Progenitor cell of endocrine pancreas (in vitro differentiated cells): Measurements from ENCODE around the gene POLR2L. TPM values are rescaled to one million over a fixed set of nuclear protein-coding genes. Genes with fewer than 3 reads are reported as not detected.

Experiments used
- DNase-seq: peaks from one replicate; pipeline ENCODE4 v3.0.0; 2021; ENCODE audit warnings: low spot score; ENCODE audit not compliant: unreplicated experiment
- H3K27ac Mint-ChIP-seq: 2 replicates; pipeline ENCODE4 v1.8.0; 2021; ENCODE audit warnings: mild to moderate bottlenecking, moderate library complexity, mixed read lengths
- H3K27me3 Mint-ChIP-seq: 2 replicates; pipeline ENCODE4 v1.8.0; 2021; ENCODE audit warnings: mixed read lengths
- H3K36me3 Mint-ChIP-seq: 2 replicates; pipeline ENCODE4 v1.8.0; 2022; ENCODE audit warnings: mixed read lengths; ENCODE audit not compliant: insufficient read depth
- H3K4me1 Mint-ChIP-seq: 2 replicates; pipeline ENCODE4 v1.8.0; 2021; ENCODE audit warnings: low read depth, mixed read lengths
- H3K4me3 Mint-ChIP-seq: 2 replicates; pipeline ENCODE4 v1.8.0; 2021; ENCODE audit warnings: low read depth, mild to moderate bottlenecking, moderate library complexity, mixed read lengths
- H3K9me3 Mint-ChIP-seq: 2 replicates; pipeline ENCODE4 v1.8.0; 2021; ENCODE audit warnings: low read depth, mixed read lengths
- total RNA-seq: library from RNA; stranded (reverse); gene quantifications from 2 replicates; pipeline ENCODE4 v1.2.1, GENCODE V29; 2021
- TF ChIP-seq, protein P1 (sequence below): fragments of 200-600 bp; sonication (generic); IDR thresholded peaks from one replicate; pipeline ENCODE4 v1.5.0; 2021; ENCODE audit warnings: antibody characterized with exemption, mild to moderate bottlenecking; ENCODE audit not compliant: unreplicated experiment

Gene POLR2L
- total RNA-seq, 1 donor from 2014 or later, result 97.9 TPM

DNA sequence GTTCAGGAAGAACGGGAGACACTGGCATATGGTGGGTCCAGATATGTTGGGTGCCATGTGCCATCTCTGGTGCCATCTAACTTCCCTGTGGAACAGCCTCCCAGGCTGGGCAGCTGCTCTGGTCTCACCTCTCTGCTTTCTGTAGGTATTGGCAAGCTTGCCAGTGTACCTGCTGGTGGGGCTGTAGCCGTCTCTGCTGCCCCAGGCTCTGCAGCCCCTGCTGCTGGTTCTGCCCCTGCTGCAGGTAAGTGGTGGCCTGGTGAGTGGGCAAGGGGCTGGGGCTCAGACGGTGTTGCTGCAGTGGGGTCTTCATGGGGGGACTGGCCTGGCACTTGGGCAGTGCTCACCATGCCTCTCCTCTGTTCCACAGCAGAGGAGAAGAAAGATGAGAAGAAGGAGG, 29.9 kb downstream of the POLR2L start:
- peaks cover 8% of the 10 kb centered on the region for H3K36me3 Mint-ChIP-seq

DNA sequence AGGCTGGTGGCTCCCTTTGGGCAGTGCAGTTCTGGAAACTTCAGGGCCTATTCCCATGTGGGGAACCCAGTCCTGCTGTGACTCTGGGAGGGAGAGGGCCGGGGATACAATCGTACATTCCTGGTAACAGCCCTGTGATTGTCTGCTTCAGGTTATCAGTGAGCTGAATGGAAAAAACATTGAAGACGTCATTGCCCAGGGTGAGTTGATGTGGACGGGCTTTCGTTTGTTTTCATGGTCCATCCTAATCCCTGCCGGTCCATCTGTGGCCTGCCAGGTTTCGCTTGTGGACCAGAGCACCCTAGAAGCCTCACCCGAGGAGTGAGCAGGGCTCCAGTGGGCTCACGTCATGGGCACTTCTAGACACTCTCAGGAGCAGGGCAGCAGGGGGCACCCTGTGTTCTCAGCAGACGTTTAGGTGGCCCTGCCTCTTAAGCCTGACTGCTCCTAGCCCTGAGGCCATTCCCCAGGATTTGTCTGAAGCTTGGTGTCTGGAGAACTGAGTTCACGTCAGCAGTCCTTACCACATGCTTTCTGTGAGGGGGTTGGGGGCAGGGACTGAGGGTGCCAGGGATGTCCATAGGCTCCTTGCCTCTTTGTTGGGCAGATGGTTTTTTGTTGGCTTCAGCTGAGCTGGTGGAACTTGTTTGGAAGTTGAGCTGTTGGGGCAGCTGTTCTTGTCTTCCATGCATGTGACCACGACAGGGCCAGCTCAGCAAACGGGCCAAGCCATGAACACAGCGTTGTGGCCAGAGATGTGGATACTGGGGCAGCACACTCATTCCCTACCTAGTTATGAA, 30.7 kb downstream of the POLR2L start:
- Mint-ChIP-seq H3K4me1 (peaks cover 15% of the 10 kb centered on the region), H3K27me3 (no peaks in the 10 kb centered on the region), H3K4me3 (peak overlapping the region; percentile 93), H3K36me3 (peaks cover 8% of the 10 kb centered on the region), H3K9me3 (no peaks in the 10 kb centered on the region), H3K27ac (peak overlapping the region; percentile 76)
- no peak for DNase-seq
- TF ChIP-seq, protein P1, sequence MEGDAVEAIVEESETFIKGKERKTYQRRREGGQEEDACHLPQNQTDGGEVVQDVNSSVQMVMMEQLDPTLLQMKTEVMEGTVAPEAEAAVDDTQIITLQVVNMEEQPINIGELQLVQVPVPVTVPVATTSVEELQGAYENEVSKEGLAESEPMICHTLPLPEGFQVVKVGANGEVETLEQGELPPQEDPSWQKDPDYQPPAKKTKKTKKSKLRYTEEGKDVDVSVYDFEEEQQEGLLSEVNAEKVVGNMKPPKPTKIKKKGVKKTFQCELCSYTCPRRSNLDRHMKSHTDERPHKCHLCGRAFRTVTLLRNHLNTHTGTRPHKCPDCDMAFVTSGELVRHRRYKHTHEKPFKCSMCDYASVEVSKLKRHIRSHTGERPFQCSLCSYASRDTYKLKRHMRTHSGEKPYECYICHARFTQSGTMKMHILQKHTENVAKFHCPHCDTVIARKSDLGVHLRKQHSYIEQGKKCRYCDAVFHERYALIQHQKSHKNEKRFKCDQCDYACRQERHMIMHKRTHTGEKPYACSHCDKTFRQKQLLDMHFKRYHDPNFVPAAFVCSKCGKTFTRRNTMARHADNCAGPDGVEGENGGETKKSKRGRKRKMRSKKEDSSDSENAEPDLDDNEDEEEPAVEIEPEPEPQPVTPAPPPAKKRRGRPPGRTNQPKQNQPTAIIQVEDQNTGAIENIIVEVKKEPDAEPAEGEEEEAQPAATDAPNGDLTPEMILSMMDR, result no peak

More for the DNA sequence above, 29.9 kb downstream of the POLR2L start:
- DNase-seq, result no peak
- Mint-ChIP-seq H3K27ac (no peak overlapping the region), H3K4me3 (peak overlapping the region; percentile 16), H3K4me1 (peaks cover 15% of the 10 kb centered on the region), H3K9me3 (no peaks in the 10 kb centered on the region), H3K27me3 (no peaks in the 10 kb centered on the region)
- TF ChIP-seq, protein P1, result no peak

DNA sequence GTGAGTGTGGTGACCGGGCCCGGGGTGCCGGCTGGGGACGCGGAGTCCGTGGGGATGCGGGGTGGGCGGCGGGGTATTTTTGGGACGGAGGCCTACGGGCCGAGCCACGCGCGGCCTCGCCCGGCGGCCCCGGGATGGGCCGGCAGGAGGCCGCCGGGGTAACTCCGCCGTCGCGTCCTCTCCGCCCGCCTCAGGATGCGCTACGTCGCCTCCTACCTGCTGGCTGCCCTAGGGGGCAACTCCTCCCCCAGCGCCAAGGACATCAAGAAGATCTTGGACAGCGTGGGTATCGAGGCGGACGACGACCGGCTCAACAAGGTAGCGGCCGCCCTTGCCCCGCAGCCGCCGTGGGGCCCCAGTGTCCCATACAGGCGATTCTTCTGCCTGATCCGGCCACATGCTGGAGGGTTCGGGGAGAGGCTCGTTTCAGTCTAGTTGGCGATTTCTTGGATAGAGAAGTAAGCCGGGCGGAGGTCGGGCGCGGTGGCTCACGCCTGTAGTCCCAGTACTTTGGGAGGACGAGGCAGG, 32.2 kb downstream of the POLR2L start:
- Mint-ChIP-seq H3K9me3 (no peaks in the 10 kb centered on the region), H3K4me1 (peaks cover 15% of the 10 kb centered on the region), H3K27me3 (no peaks in the 10 kb centered on the region), H3K4me3 (peak overlapping the region; percentile 93), H3K27ac (peak overlapping the region; percentile 99), H3K36me3 (peaks cover 6% of the 10 kb centered on the region)
- no peak for DNase-seq
- TF ChIP-seq, protein P1, result peak; percentile 23

DNA sequence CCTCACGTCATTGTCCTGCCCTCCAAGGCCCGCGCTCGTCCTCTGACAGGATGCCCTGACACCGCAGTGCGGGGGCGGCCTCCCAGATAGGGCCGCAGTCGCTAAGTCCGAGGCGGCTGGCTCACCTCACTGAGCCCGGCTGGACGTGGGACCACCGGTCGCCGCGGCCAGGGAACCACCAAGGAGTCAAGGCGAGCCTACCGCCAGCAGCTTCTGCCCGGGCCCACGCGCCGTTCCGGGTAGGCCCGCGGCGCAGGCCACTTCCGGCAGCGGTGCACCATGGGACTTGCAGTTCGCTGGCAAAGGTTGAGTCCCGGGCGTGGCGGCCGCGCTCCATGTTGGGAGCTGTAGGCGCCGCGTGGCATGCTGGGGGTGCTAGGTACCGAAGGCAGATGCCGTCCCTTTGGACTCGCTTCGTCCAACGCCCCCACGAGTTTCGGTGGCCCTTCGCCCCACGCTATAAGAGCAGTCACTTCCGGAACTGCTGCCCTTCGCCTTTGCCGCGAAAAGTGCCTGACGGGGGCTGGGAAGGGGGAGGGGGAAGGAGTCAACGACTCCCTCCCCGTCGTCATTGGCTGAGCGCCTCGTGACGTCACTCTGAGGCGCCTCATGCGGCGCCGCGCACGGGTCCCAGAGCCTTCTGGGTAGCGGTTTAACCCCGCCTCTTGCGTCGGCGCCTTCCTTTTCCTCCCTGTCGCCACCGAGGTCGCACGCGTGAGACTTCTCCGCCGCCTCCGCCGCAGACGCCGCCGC, 32.9 kb downstream of the POLR2L start, which contains the start of gene RPLP2:
RPLP2 (plus strand) TSS at position 681 of the 753 bp plus-strand sequence. CDS start 268 bp downstream, outside the sequence.
- Mint-ChIP-seq H3K9me3 (no peaks in the 10 kb centered on the region), H3K4me1 (peaks cover 15% of the 10 kb centered on the region), H3K36me3 (peaks cover 6% of the 10 kb centered on the region), H3K27ac (peak within 1 kb of the TSS; percentile 99), H3K27me3 (no peaks in the 10 kb centered on the region), H3K4me3 (peak within 1 kb of the TSS; percentile 93)
- DNase-seq, result peak; percentile 91
- TF ChIP-seq, protein P1, result no peak
